GM18873 (cell line): ENCODE results near the gene WNT4.

Source experiments
- ATAC-seq: cut with Tn5 transposase; IDR thresholded peaks from one replicate; pipeline ENCODE4 v1.9.1; 2021; ENCODE audit warnings: mild to moderate bottlenecking, moderate library complexity, moderate number of reproducible peaks; ENCODE audit not compliant: unreplicated experiment, low FRiP score

WNT4 gene

DNA sequence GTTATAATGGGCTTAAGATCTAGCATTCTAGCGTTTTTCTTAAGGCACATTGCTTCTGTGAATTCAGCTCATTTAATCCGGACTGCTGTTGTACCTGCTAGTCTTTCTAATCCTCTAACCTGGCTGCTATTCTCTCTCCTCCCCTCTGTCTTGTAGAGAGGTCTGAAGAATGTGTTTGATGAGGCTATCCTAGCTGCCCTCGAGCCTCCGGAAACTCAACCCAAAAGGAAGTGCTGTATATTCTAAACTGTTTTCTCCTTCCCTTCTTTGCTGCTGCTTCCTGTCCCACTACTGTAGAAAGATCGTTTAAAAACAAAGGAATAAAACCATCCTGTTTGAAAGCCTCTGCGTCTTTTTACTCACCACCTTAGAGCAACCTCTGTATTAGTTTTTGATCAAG, 53.1 kb downstream of the WNT4 start:
- ATAC-seq: no peak

DNA sequence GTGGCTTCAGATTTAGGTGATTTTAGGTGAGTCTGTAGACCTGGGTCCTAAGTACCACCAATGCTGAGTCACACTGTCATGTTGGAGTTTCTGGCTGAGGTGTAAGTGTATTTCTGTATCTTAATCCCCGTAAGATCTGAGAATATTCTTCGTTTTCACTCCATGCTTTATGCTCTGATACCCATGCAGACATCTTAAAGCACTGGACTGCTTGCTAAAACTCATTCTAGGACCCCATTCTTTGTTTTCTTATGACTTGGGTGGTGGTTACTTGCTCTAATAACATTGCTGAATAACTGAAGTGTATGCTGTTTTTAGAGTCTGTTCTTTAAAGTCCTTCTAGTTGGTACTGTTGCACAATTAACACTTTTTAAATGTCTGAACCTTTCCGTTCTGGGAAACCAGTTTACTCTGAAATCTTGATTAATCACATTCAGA, 53.7 kb downstream of the WNT4 start:
- ATAC-seq: no peak

- ATAC-seq: no peak
Observed at GRCh38 chr1:22088331-22088730, 54.6 kb downstream of the WNT4 start.

GRCh38 chr1:22080191-22080590, 62.7 kb downstream of the WNT4 start:
- no peak for ATAC-seq

DNA sequence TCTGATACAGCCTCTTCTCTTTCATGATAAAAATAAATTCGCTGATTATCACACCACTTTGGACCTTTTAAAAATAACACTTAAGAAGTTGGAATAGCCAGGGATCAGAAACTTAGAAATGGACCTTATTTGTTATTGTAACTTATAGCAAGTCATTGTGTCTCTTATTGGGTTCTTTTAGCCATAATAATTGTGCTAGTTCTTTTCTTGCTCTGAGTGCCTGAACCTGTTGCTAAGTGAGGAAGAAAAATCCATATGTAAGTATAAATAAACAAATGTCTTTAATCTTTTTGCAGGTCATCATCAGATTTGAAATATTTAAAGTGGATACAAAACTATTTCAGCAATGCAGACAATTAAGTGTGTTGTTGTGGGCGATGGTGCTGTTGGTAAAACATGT, 64.8 kb downstream of the WNT4 start:
- no peak for ATAC-seq

GRCh38 chr1:22077728-22078127, 65.2 kb downstream of the WNT4 start:
- ATAC-seq: no peak

DNA sequence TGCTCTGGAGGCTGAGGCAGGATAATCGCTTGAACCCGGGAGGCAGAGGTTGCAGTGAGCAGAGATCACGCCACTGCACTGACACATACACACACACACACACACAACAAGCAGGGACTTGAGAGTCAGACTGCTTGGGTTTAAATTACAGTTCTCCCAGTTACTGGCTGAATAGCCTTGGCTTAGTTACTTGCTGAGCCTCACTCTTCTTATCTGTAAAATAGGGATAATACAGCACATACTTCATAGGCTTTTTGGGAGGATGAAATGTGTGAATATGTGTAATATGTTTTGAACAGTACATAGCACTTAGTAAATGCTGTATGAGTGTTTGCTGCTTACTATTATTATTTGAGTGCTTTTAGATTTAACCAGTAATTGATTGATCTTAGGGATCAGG, 66.6 kb downstream of the WNT4 start:
- ATAC-seq: no peak

DNA sequence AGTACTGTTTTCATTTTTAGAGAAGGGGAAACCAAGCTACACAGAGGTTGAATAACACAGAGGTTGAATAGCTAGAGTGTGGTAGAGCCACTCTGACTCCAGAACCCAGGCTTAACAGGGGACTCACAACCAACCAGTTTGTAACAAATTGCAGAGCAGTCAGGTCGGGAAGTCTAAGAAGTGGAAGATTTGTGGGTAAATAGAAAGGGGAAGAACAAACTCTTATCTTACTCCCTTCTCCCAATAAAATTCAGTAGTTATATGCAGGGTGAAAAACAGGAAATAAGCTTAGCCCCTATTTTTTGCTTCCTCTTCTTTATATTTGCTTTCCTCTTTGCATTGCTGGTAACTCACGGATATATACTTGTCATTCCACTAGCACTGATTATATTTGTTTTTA, 67.2 kb downstream of the WNT4 start:
- no peak for ATAC-seq

- no peak for ATAC-seq
Observed at GRCh38 chr1:22074803-22075202, 68.1 kb downstream of the WNT4 start.

DNA sequence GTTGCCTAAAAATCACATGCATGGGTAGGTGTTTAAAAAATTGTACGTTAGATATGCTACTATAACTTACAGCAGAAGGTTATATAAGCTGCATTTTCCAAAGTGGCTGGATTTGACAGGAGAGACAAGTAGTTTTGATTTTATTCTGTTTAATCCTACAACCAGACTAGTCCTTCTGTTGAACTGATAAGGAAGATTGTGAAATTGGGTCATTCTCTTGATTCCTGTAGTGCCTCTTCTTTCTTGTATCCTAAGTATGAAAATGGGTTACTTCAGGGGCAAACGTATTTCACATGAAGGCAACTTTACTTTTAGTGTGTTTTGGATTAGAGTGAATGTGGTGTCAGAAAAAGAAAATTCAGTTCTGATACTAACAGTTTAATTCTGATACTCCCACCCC, 71.4 kb downstream of the WNT4 start:
- no peak for ATAC-seq
